ENCODE results near the gene AK1. TPM values are rescaled to one million over a fixed set of nuclear protein-coding genes. Genes with fewer than 3 reads are reported as not detected.
"Not testable (repeated sequence)": the region's sequence is repeated elsewhere in the genome, so short reads cannot be mapped to it uniquely, and the experiment has no call there.

AK1 gene
- total RNA-seq, 1 experiment from 2014 or later, result 39.2 TPM

- H3K36me3 ChIP-seq (ENCODE audit: control insufficient read depth, insufficient read depth, low read length), result no peaks in the 10 kb centered on the region
- peaks cover 17% of the 10 kb centered on the region for H3K9me3 ChIP-seq
- H3K27ac Mint-ChIP-seq (ENCODE audit: unreplicated experiment), result no peak overlapping the region
- H3K36me3 Mint-ChIP-seq (ENCODE audit: insufficient read depth, unreplicated experiment), result no peaks in the 10 kb centered on the region
- peaks cover 11% of the 10 kb centered on the region for H3K9me3 Mint-ChIP-seq (ENCODE audit: unreplicated experiment)
- no peaks in the 10 kb centered on the region for H3K27me3 ChIP-seq (replicated peaks; ENCODE audit: control insufficient read depth, insufficient read depth, low read length)
- ChIA-PET CTCF (no interaction called here), POLR2A (no interaction called here)
- no peaks in the 10 kb centered on the region for H3K27me3 Mint-ChIP-seq (ENCODE audit: insufficient read depth, unreplicated experiment)
- H3K4me1 ChIP-seq, result no peaks in the 10 kb centered on the region
- no peak overlapping the region for H3K4me3 Mint-ChIP-seq (ENCODE audit: unreplicated experiment)
- TF ChIP-seq CTCF (IDR thresholded peaks at IDR 0.05; ENCODE audit: insufficient read depth in 1 of 2, low read depth in 1 of 2, low read length in 1 of 2, severe bottlenecking in 1 of 2, unreplicated experiment in 1 of 2), result no peak
- no peak overlapping the region for H3K4me3 ChIP-seq (ENCODE audit: low read depth, low read length)
- no peak for DNase-seq
- no TSS peak for BruUV-seq (replicated peaks)
- intact Hi-C loops (cut with micrococcal nuclease; ENCODE audit: unreplicated experiment), result loop anchor here (1.0 kb wide), 1 partner anchor 11 kb away; no protein-coding TSS in a partner anchor
- no peaks in the 10 kb centered on the region for H3K4me1 Mint-ChIP-seq (ENCODE audit: low read depth, unreplicated experiment)
These were observed 29.4 kb downstream of the AK1 start for GRCh38 chr9:127847833-127848755.

- no TSS peak for BruUV-seq (replicated peaks)
- Histone ChIP-seq H3K9me3 (peaks cover 17% of the 10 kb centered on the region), H3K36me3 (ENCODE audit: control insufficient read depth, insufficient read depth, low read length) (no peaks in the 10 kb centered on the region), H3K27me3 (replicated peaks; ENCODE audit: control insufficient read depth, insufficient read depth, low read length) (no peaks in the 10 kb centered on the region), H3K4me1 (no peaks in the 10 kb centered on the region), H3K4me3 (ENCODE audit: low read depth, low read length) (no peak overlapping the region)
- no peak for TF ChIP-seq CTCF (IDR thresholded peaks at IDR 0.05; ENCODE audit: insufficient read depth in 1 of 2, low read depth in 1 of 2, low read length in 1 of 2, severe bottlenecking in 1 of 2, unreplicated experiment in 1 of 2)
- ChIA-PET POLR2A (no interaction called here), CTCF (no interaction called here)
- Mint-ChIP-seq H3K36me3 (ENCODE audit: insufficient read depth, unreplicated experiment) (no peaks in the 10 kb centered on the region), H3K4me3 (ENCODE audit: unreplicated experiment) (no peak overlapping the region), H3K27me3 (ENCODE audit: insufficient read depth, unreplicated experiment) (no peaks in the 10 kb centered on the region), H3K4me1 (ENCODE audit: low read depth, unreplicated experiment) (no peaks in the 10 kb centered on the region), H3K9me3 (ENCODE audit: unreplicated experiment) (peaks cover 11% of the 10 kb centered on the region), H3K27ac (ENCODE audit: unreplicated experiment) (no peak overlapping the region)
- DNase-seq, result no peak
- intact Hi-C loops (cut with micrococcal nuclease; ENCODE audit: unreplicated experiment), result loop anchor here (1.0 kb wide), 1 partner anchor 12 kb away; no protein-coding TSS in a partner anchor
These were observed 30.3 kb downstream of the AK1 start for GRCh38 chr9:127847178-127847510.

GRCh38 chr9:127846443-127847177, 30.9 kb downstream of the AK1 start:
- no peak for TF ChIP-seq CTCF (IDR thresholded peaks at IDR 0.05; ENCODE audit: insufficient read depth in 1 of 2, low read depth in 1 of 2, low read length in 1 of 2, severe bottlenecking in 1 of 2, unreplicated experiment in 1 of 2)

GRCh38 chr9:127845619-127846018, 31.9 kb downstream of the AK1 start:
- CTCF ChIA-PET; H3K27me3 ChIP-seq (replicated peaks; ENCODE audit: control insufficient read depth, insufficient read depth, low read length); H3K27me3 Mint-ChIP-seq (ENCODE audit: insufficient read depth, unreplicated experiment); POLR2A ChIA-PET; H3K4me3 ChIP-seq (ENCODE audit: low read depth, low read length); intact Hi-C loops (cut with micrococcal nuclease; ENCODE audit: unreplicated experiment); H3K27ac Mint-ChIP-seq (ENCODE audit: unreplicated experiment); H3K36me3 ChIP-seq (ENCODE audit: control insufficient read depth, insufficient read depth, low read length); H3K4me1 ChIP-seq; H3K36me3 Mint-ChIP-seq (ENCODE audit: insufficient read depth, unreplicated experiment); BruUV-seq (replicated peaks); DNase-seq; H3K4me1 Mint-ChIP-seq (ENCODE audit: low read depth, unreplicated experiment); H3K4me3 Mint-ChIP-seq (ENCODE audit: unreplicated experiment): not testable (repeated sequence)
- peaks cover 11% of the 10 kb centered on the region for H3K9me3 Mint-ChIP-seq (ENCODE audit: unreplicated experiment)
- H3K9me3 ChIP-seq, result peaks cover 17% of the 10 kb centered on the region

More at GRCh38 chr9:127846443-127847177, 30.9 kb downstream of the AK1 start:
- no peak overlapping the region for H3K4me3 Mint-ChIP-seq (ENCODE audit: unreplicated experiment)
- no peaks in the 10 kb centered on the region for H3K4me1 Mint-ChIP-seq (ENCODE audit: low read depth, unreplicated experiment)
- Histone ChIP-seq H3K4me3 (ENCODE audit: low read depth, low read length) (no peak overlapping the region), H3K27me3 (replicated peaks; ENCODE audit: control insufficient read depth, insufficient read depth, low read length) (no peaks in the 10 kb centered on the region), H3K4me1 (no peaks in the 10 kb centered on the region), H3K9me3 (peaks cover 17% of the 10 kb centered on the region), H3K36me3 (ENCODE audit: control insufficient read depth, insufficient read depth, low read length) (no peaks in the 10 kb centered on the region)
- no peaks in the 10 kb centered on the region for H3K27me3 Mint-ChIP-seq (ENCODE audit: insufficient read depth, unreplicated experiment)
- intact Hi-C loops (cut with micrococcal nuclease; ENCODE audit: unreplicated experiment), result loop anchor here (1.0 kb wide), 1 partner anchor 13 kb away; no protein-coding TSS in a partner anchor
- H3K36me3 Mint-ChIP-seq (ENCODE audit: insufficient read depth, unreplicated experiment), result no peaks in the 10 kb centered on the region
- CTCF ChIA-PET, result no interaction called here
- peaks cover 11% of the 10 kb centered on the region for H3K9me3 Mint-ChIP-seq (ENCODE audit: unreplicated experiment)
- no peak for DNase-seq
- BruUV-seq (replicated peaks), result no TSS peak
- H3K27ac Mint-ChIP-seq (ENCODE audit: unreplicated experiment), result no peak overlapping the region
- POLR2A ChIA-PET, result no interaction called here
